ENCODE results near the gene SETX.
A peak's percentile ranks its signal among the peaks of the same experiment; 100 is the strongest.
"Not testable (repeated sequence)": the region's sequence is repeated elsewhere in the genome, so short reads cannot be mapped to it uniquely, and the experiment has no call there.

Gene SETX, protein sequence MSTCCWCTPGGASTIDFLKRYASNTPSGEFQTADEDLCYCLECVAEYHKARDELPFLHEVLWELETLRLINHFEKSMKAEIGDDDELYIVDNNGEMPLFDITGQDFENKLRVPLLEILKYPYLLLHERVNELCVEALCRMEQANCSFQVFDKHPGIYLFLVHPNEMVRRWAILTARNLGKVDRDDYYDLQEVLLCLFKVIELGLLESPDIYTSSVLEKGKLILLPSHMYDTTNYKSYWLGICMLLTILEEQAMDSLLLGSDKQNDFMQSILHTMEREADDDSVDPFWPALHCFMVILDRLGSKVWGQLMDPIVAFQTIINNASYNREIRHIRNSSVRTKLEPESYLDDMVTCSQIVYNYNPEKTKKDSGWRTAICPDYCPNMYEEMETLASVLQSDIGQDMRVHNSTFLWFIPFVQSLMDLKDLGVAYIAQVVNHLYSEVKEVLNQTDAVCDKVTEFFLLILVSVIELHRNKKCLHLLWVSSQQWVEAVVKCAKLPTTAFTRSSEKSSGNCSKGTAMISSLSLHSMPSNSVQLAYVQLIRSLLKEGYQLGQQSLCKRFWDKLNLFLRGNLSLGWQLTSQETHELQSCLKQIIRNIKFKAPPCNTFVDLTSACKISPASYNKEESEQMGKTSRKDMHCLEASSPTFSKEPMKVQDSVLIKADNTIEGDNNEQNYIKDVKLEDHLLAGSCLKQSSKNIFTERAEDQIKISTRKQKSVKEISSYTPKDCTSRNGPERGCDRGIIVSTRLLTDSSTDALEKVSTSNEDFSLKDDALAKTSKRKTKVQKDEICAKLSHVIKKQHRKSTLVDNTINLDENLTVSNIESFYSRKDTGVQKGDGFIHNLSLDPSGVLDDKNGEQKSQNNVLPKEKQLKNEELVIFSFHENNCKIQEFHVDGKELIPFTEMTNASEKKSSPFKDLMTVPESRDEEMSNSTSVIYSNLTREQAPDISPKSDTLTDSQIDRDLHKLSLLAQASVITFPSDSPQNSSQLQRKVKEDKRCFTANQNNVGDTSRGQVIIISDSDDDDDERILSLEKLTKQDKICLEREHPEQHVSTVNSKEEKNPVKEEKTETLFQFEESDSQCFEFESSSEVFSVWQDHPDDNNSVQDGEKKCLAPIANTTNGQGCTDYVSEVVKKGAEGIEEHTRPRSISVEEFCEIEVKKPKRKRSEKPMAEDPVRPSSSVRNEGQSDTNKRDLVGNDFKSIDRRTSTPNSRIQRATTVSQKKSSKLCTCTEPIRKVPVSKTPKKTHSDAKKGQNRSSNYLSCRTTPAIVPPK (N-terminal part only)

DNA sequence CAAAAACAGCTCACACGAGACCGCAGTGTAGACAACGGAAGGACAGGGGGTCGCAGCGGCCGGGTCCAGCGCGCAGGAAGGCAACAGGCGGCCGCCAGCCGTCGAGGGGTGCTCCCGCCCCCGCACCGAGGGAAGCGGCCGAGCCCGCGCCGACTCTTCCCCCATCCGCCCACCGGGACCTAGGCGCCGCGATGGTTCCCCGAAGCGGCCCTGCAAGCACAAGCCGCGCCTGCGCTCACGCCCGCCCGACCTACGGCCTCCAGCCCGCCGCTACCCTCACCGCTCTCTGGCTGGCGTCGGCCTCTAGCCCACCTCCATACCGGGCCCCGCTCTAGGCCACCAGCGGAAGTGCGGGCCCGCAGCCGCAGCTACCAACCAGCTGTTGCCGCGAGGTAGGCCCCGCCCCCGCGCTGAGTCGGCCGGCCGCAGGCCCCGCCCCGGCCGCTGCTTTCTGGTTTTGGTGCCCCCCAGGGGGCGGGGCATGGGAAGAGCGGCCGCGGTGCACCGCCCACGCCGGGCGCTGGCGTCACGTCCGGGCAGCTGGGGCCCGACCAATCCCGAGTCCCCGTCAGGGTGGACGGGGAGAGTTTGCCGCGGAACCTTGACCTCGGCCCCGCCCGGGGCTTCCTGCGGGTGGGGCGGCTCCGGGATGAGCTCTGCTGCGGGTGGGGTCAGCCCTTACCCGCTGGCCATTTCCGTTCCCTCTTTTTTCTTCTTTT lies at the start of gene SETX:
TSS of gene SETX (minus strand) at position 350 of the 719 bp plus-strand sequence. CDS start 5,558 bp downstream, outside the sequence.
- peak; percentile 98 for DNase-seq

DNA sequence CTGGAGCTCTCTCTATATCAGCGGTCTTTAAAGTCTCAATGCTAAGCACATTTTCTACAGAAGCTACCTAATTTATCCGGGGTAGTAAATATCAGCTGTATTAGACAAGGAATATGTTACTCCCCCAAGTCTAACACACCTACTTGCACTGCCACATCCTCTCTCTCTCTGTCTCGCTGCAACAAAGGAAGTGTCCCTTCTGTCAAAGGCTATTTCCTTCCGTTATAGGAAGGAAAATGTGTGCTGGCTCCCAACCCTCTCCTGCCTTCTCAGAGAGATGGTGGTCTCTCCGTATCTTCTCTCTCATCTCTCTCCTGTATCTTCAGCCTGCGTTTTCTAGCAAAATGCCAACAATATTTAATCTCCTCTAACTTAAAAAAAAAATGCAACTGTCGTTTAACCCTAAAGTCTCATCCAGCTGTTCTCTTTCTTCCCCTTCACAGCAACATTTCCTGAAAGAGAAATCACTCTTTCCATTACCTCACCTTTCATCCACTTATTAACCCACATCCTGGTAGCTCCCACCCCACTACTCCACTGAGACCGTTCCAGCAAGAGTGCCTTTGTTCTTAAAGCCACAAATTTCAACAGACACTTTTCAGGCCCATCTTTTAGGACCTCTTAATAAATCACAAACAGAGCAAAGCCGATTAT lies 49.6 kb upstream of the SETX start:
- DNase-seq = peak; percentile 51

- no peak for DNase-seq
Measured at GRCh38 chr9:132401824-132402223, 47.0 kb upstream of the SETX start.

DNA sequence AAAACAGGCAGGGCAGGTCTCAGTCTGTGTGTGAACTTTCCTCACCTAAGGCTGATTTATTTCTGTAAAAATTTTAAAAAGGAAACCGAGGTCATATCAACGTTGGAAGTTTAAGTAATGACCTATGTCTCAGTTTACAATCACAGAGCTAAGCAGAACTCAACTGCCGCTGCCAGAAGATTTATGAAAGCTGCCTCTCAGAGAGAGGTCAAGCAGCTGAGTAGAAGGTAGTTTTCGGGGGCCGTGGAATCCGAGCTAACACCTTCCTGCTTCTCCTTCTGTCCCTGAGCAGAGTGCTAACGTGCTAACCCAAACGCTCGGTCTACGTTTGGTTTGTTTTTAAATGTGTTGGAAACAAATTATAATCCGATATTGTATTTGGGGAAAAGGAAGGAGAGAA lies 40.8 kb upstream of the SETX start:
- DNase-seq = no peak

- no peak for DNase-seq
Measured at GRCh38 chr9:132391449-132391848, 36.7 kb upstream of the SETX start.

DNA sequence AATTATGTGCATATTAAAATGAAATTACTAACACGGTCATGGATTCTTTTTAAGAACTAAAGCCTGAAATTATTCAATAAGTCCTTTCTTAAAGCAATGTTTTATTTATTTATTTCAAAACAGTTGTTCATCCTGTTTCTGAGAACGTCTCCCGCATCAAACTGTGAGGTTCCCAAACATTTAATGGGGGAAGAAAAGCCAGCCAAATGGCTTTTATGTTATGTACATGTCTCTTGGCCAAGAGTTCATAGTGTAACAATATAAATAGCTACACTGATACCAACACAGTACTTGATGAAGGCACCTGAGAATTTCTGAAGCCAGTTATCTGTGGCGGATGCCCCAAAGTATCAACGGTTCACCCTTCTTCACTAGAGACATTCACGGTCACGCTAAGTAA lies 36.2 kb upstream of the SETX start:
- DNase-seq = no peak

DNA sequence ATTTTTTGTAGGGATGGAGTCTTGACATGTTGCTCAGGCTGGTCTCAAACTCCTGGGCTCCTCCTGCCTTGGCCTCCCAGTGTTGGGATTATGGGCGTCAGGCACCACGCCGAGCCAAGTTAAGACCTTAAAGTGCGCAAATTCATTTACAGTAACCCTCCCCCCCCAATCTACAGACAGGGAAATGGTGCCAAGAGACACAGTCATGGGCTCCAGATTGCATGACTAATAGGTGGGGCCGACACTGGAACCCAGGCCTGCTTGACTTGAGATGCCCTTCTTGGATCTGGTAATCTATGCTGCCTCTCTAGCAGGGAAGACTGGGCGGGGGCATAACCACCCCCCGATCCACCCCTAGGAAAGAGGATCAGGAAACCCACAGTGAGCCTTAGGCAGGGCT lies 32.3 kb upstream of the SETX start:
- no peak for DNase-seq

- DNase-seq = no peak
Measured at GRCh38 chr9:132384376-132384775, 29.6 kb upstream of the SETX start.

DNA sequence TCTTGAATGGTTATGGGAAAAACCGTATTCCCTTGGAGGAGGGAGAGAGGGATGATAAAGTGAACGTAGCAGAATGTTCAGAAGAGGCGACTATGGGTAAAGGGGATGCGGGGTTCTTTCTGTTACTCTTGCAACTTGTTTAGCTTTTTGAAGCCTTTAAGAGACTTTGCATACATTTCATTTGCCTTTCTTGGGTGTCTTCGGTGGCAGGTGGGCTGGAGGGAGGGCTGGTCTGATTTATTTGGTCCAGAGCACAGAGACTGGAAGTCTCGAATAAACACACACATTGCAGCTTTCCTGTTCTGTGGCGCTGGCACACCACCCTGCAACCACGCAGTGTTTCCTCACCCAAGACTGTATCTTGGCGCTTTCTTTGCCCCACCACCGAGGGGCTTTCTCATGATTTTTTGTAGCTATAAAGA lies 28.7 kb upstream of the SETX start:
- DNase-seq = no peak

DNA sequence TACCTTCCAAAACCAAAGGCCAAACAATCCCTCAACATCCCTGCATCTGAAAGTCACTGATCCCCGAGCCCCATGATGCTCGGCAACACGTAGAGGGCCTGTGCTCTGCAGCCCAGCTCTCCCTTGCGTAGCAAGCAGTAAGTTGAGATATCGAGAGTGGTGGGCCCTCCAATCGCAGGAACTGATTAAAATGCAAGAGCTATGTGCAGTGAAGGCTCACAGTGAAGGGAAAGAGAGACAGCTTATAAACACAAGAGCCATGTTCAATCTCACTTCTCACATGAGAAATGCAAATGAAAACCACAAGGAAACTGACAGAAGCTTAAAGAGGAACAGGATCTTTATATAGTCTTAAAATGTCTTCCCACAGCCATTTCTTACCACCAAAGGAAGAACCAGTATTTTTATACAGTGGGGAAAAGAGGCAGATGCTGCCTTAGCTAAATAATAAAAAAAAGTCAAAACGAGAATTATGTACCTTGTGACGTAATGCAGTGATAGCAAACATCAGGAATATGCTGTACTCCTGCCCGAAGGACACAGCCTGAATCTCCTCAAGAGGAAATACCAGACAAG lies 27.3 kb upstream of the SETX start:
- no peak for DNase-seq

GRCh38 chr9:132378416-132378815 lies 23.6 kb upstream of the SETX start:
- DNase-seq = not testable (repeated sequence)

DNA sequence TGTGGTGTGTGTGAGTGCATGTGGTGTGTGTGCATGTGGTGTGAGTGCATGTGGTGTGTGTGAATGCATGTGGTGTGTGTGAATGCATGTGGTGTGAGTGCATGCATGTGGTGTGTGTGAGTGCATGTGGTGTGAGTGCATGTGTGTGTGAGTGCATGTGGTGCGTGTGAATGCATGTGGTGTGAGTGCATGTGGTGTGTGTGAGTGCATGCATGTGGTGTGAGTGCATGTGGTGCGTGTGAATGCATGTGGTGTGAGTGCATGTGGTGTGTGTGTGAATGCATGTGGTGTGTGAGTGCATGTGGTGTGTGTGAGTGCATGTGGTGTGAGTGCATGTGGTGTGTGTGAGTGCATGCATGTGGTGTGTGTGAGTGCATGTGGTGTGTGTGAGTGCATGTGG lies 23.0 kb upstream of the SETX start:
- not testable (repeated sequence) for DNase-seq

DNA sequence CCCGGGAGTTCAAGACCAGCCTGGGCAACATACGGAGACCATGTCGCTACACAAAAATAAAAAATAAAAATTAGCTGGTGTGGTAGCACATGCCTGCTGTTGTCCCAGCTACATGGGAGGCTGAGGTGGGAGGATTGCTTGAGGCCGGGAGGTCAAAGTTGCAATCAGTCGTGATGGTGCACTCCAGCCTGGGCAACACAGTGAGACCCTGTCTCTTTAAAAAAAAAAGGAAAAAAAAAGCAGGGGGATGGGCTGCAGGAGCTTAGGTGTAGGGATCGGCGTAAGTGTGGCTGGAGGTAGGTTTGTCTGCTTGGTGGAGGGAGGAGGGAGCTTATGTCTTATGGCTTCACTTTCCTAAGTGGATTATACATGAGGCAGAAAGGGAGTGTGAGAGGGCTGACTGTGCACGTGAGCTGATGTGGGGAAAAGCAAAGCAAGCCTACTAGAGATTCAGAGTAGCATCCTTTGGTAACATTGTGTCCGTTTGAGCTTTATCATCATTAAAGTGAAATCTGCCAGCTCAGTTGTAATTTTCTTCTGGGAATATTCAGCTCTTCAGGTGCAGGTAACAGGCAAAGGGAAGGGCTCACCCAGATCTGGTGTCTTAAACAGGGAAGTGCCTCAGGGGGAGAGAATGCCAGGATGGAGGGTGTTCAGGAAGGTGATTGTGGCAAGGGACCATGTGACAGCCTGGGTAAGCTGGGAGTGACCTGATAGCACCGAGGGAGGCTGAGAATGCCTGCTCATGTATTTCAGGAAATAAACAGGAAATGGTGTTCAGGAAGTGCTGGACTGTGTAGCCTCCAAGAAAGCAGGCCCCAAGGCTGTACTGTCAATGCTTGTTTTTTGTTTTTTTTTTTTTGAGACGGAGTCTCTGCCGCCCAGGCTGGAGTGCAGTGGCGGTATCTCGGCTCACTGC lies 17.6 kb upstream of the SETX start:
- DNase-seq = no peak

DNA sequence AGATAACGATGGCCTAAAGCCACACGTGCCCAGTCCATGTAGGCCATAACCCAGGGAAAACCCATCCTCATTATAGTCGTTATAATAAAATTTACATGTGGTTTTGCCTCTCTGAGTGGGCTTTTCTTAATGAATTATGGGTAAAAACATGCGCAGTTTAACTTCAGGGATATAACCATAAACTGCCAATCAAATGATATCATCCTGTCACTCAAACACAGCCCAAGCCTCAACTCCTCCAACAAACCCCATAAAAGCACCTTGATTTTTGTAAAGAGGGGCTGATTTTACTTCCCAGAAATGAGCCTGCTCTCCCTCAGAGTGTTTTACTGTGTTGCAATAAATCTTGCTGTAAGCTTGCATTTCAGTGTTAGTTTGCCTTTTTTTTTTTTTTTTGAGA lies 15.8 kb upstream of the SETX start:
- DNase-seq = no peak

GRCh38 chr9:132369421-132369820 lies 14.6 kb upstream of the SETX start:
- DNase-seq = no peak

- no peak for DNase-seq
Measured at GRCh38 chr9:132367613-132368313, 13.0 kb upstream of the SETX start.

DNA sequence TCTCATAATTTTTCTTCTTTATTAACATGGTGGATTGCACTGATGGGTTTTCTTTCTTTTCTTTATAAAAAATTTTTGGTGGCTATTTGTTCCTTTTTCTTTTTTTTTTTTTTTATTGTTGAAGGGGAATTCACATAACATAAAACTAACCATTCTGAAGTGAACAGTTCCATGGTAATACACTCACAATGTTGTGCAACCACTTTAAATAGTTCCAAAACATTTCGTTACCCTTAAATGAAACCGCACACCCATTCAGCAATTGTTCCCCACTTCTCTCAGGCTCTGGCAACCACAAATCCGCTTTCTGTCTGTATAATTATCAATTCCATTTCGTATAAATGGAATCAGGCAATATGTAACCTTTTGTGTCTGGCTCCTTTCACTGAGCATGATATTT lies 11.7 kb upstream of the SETX start:
- DNase-seq = no peak

- DNase-seq = no peak
Measured at GRCh38 chr9:132365986-132366385, 11.2 kb upstream of the SETX start.

- no peak for DNase-seq
Measured at GRCh38 chr9:132364068-132364467, 9.3 kb upstream of the SETX start.

- no peak for DNase-seq
Measured at GRCh38 chr9:132357764-132358163, 3.0 kb upstream of the SETX start.
